CD4-positive, alpha-beta T cell treated with Interleukin-17A for 4 hours (primary cell): Measurements from ENCODE around the gene MMP19.
"Not testable (repeated sequence)": the region's sequence is repeated elsewhere in the genome, so short reads cannot be mapped to it uniquely, and the experiment has no call there.

Experiments
- DNase-seq: peaks from one replicate; pipeline ENCODE4 v3.0.0-alpha.2; 2020; ENCODE audit warnings: mixed read lengths

MMP19 gene

GRCh38 chr12:55842681-55843429 lies at the start of gene MMP19:
MMP19 (minus strand) TSS chr12:55842936; CDS start chr12:55842830, 106 bp downstream.
- no peak for DNase-seq

- DNase-seq = no peak
Observed at GRCh38 chr12:55891310-55891709, 48.6 kb upstream of the MMP19 start.

GRCh38 chr12:55885113-55885512 lies 42.4 kb upstream of the MMP19 start:
- no peak for DNase-seq

GRCh38 chr12:55877824-55878223 lies 35.1 kb upstream of the MMP19 start:
- no peak for DNase-seq

GRCh38 chr12:55875704-55876467 lies 33.1 kb upstream of the MMP19 start:
- DNase-seq = no peak

GRCh38 chr12:55874443-55874842 lies 31.7 kb upstream of the MMP19 start:
- DNase-seq = no peak

- not testable (repeated sequence) for DNase-seq
Observed at GRCh38 chr12:55866454-55867004, 23.8 kb upstream of the MMP19 start.

- DNase-seq = no peak
Observed at GRCh38 chr12:55865327-55865726, 22.6 kb upstream of the MMP19 start.

GRCh38 chr12:55862931-55863330 lies 20.2 kb upstream of the MMP19 start:
- not testable (repeated sequence) for DNase-seq

- no peak for DNase-seq
Observed at GRCh38 chr12:55862286-55862685, 19.6 kb upstream of the MMP19 start.

- no peak for DNase-seq
Observed at GRCh38 chr12:55861871-55862270, 19.1 kb upstream of the MMP19 start.

- DNase-seq = no peak
Observed at GRCh38 chr12:55861396-55861795, 18.7 kb upstream of the MMP19 start.

- no peak for DNase-seq
Observed at GRCh38 chr12:55852740-55853139, 10.0 kb upstream of the MMP19 start.

GRCh38 chr12:55850893-55851292 lies 8.2 kb upstream of the MMP19 start:
- no peak for DNase-seq

GRCh38 chr12:55850401-55850800 lies 7.7 kb upstream of the MMP19 start:
- no peak for DNase-seq

GRCh38 chr12:55849616-55850343 lies 7.0 kb upstream of the MMP19 start:
- no peak for DNase-seq

- no peak for DNase-seq
Observed at GRCh38 chr12:55847603-55848291, 5.0 kb upstream of the MMP19 start.

GRCh38 chr12:55847033-55847432 lies 4.3 kb upstream of the MMP19 start:
- no peak for DNase-seq

GRCh38 chr12:55845785-55846496 lies 3.2 kb upstream of the MMP19 start:
- no peak for DNase-seq

- DNase-seq = no peak
Observed at GRCh38 chr12:55845361-55845760, 2.6 kb upstream of the MMP19 start.

GRCh38 chr12:55844961-55845360 lies 2.2 kb upstream of the MMP19 start:
- no peak for DNase-seq

GRCh38 chr12:55843431-55843830 lies 695 bp upstream of the MMP19 start:
- no peak for DNase-seq
